Endothelial cell of umbilical vein (primary cell): Measurements from ENCODE around the gene PRXL2A. TPM values are rescaled to one million over a fixed set of nuclear protein-coding genes. Genes with fewer than 3 reads are reported as not detected.

Source experiments
- BruUV-seq: library from RNA; stranded (reverse); fragments of 400-500 nt; replicated peaks from 2 replicates; lab custom pipeline; 2021; lab: Mats Ljungman, UMichigan
- CTCF ChIA-PET: fragments of 300-600, 350-600 bp; sonication (Branson Sonifier 250); formaldehyde crosslinking; loops from one replicate; lab custom pipeline; 2021; ENCODE audit warnings: antibody characterized with exemption, inconsistent platforms; lab: Charles Lee
- POLR2A ChIA-PET: fragments of 300-600, 350-600 bp; sonication (Branson Sonifier 250); formaldehyde crosslinking; loops from one replicate; lab custom pipeline; 2021; ENCODE audit warnings: antibody characterized with exemption, inconsistent platforms; lab: Charles Lee
- DNase-seq: peaks from one replicate; pipeline ENCODE4 v3.0.0-alpha.2; 2011; ENCODE audit warnings: low read depth, low spot score
- FAIRE-seq: peaks from 2 replicates; lab custom pipeline; 2011; peaks lifted over from hg19 to GRCh38; lab: Jason Lieb, UNC
- H2AFZ ChIP-seq: 2 replicates; pipeline ENCODE4 v1.6.0; 2012; ENCODE audit warnings: low read depth, low read length, control low read depth, inconsistent platforms
- H3K27ac ChIP-seq: 2 replicates; pipeline ENCODE4 v1.5.1; 2011; ENCODE audit warnings: low read depth, mild to moderate bottlenecking, control low read depth, low read length, moderate library complexity; ENCODE audit not compliant: insufficient read depth
- H3K27me3 ChIP-seq, 2 experiments: 2 replicates each; pipeline versions ENCODE4 v1.6.0 to v1.6.1; 2011; ENCODE audit warnings: low read length in 2 of 2, mixed read lengths in 1 of 2; ENCODE audit not compliant: control insufficient read depth in 2 of 2, insufficient read depth in 2 of 2
- H3K36me3 ChIP-seq, 2 experiments: 2 replicates in 1 of 2; 3 replicates in 1 of 2; pipeline ENCODE4 v1.5.1; 2011; ENCODE audit warnings: low read length in 2 of 2, mild to moderate bottlenecking in 1 of 2, moderate library complexity in 1 of 2; ENCODE audit not compliant: control insufficient read depth in 2 of 2, insufficient read depth in 2 of 2; ENCODE audit errors: extremely low read depth in 1 of 2
- H3K4me1 ChIP-seq: 3 replicates; pipeline ENCODE4 v1.5.1; 2011; ENCODE audit warnings: mild to moderate bottlenecking, low read length; ENCODE audit not compliant: control insufficient read depth, insufficient read depth; ENCODE audit errors: extremely low read depth
- H3K4me2 ChIP-seq: 2 replicates; pipeline ENCODE4 v1.6.1; 2011; ENCODE audit warnings: low read length, control low read depth, mixed read lengths; ENCODE audit not compliant: insufficient read depth
- H3K4me3 ChIP-seq, 3 experiments: fragments of 200-600 bp in 1 of 3; sonication (generic), shearing (Covaris generic) in 1 of 3; replicated peaks in 1 of 3; 2 replicates each; pipeline ENCODE4 v1.5.1; 2011 to 2016; ENCODE audit warnings: control low read depth in 3 of 3, low read length in 3 of 3, mild to moderate bottlenecking in 2 of 3, inconsistent platforms in 1 of 3, low read depth in 1 of 3, moderate library complexity in 1 of 3; ENCODE audit not compliant: insufficient read depth in 1 of 3
- H3K79me2 ChIP-seq: 2 replicates; pipeline ENCODE4 v1.6.0; 2012; ENCODE audit warnings: low read length, inconsistent platforms; ENCODE audit not compliant: control insufficient read depth, insufficient read depth
- H3K9ac ChIP-seq: replicated peaks from 2 replicates; pipeline ENCODE3; 2011; ENCODE audit warnings: low read length, control low read depth; ENCODE audit not compliant: insufficient read depth; ENCODE audit errors: extremely low read depth
- H3K9me1 ChIP-seq: replicated peaks from 3 replicates; pipeline ENCODE4 v1.6.0; 2011; ENCODE audit warnings: mild to moderate bottlenecking, low read length; ENCODE audit not compliant: control insufficient read depth, insufficient read depth; ENCODE audit errors: extremely low read depth
- H3K9me3 ChIP-seq: replicated peaks from 2 replicates; pipeline ENCODE4 v1.5.1; 2012; ENCODE audit warnings: low read length, inconsistent platforms; ENCODE audit not compliant: control insufficient read depth, insufficient read depth
- H4K20me1 ChIP-seq: replicated peaks from 2 replicates; pipeline ENCODE3; 2011; ENCODE audit warnings: mild to moderate bottlenecking, low read length; ENCODE audit not compliant: control insufficient read depth, insufficient read depth; ENCODE audit errors: extremely low read depth
- EZH2 ChIP-seq: IDR thresholded peaks from 2 replicates; pipeline ENCODE4 v1.6.1; 2012; ENCODE audit warnings: borderline replicate concordance, low read depth, mild to moderate bottlenecking, moderate library complexity, low read length, inconsistent platforms; ENCODE audit not compliant: severe bottlenecking
- FOS ChIP-seq: IDR thresholded peaks from 2 replicates; pipeline ENCODE4 v1.6.1; 2011; ENCODE audit warnings: mild to moderate bottlenecking, low read length, moderate library complexity, borderline replicate concordance; ENCODE audit not compliant: insufficient read depth
- GATA2 ChIP-seq: IDR thresholded peaks from 2 replicates; pipeline ENCODE4 v1.7.0; 2011; ENCODE audit warnings: low read depth, mild to moderate bottlenecking, moderate library complexity, mixed read lengths, low read length; ENCODE audit not compliant: insufficient read length, insufficient read depth
- JUN ChIP-seq: IDR thresholded peaks from 2 replicates; pipeline ENCODE4 v1.6.1; 2011; ENCODE audit warnings: borderline replicate concordance, low read depth; ENCODE audit not compliant: insufficient read length, insufficient read depth
- MYC ChIP-seq: IDR thresholded peaks from one replicate; pipeline ENCODE4 v1.6.1; 2011; ENCODE audit warnings: mild to moderate bottlenecking, low read depth, low read length
- POLR2A ChIP-seq: IDR thresholded peaks from 2 replicates; pipeline ENCODE4 v1.6.1; 2012; ENCODE audit warnings: low read depth, mild to moderate bottlenecking, control low read depth, low read length
- POLR2AphosphoS5 ChIP-seq: IDR thresholded peaks from 2 replicates; pipeline ENCODE4 v1.6.1; 2012; ENCODE audit warnings: low read depth, mild to moderate bottlenecking, control low read depth, low read length, moderate library complexity; ENCODE audit not compliant: insufficient read depth
- dilution Hi-C: fragments of 300-500 bp; cut with MboI; formaldehyde crosslinking; loops from one replicate; pipeline ENCODE4 v1.15.0; 2019; ENCODE audit warnings: low sequenced_read_pairs; ENCODE audit not compliant: extremely low pct_ligation_motif_present
- intact Hi-C: fragments of 100-400 bp; cut with micrococcal nuclease; formaldehyde crosslinking; loops from one replicate; pipeline ENCODE4 v1.10.0; 2022
- polyA plus RNA-seq, 4 experiments: library from polyadenylated mRNA; depleted of rRNA in 3 of 4; stranded (reverse) in 3 of 4; unstranded in 1 of 4; fragments of >200 nt; gene quantifications; 2 replicates each; pipeline versions ENCODE4 v1.2.1 to v1.2.3, GENCODE V29; 2011 to 2012; ENCODE audit warnings: missing spikeins in 1 of 4
- total RNA-seq: library from RNA; stranded (reverse); gene quantifications from 2 replicates; pipeline ENCODE4 v1.2.3, GENCODE V29; 2021
- TF ChIP-seq, protein P1 (sequence below), 2 donors: IDR thresholded peaks; 1 replicate in 1 of 2; 2 replicates in 1 of 2; pipeline ENCODE4 v1.5.1; 2011; ENCODE audit warnings: low read length in 2 of 2, mild to moderate bottlenecking in 2 of 2, moderate library complexity in 2 of 2, control low read depth in 1 of 2, inconsistent platforms in 1 of 2, low read depth in 1 of 2; ENCODE audit not compliant: insufficient read depth in 1 of 2; ENCODE audit errors: extremely low read depth in 1 of 2
- TF ChIP-seq, protein P2 (sequence below): IDR thresholded peaks from 2 replicates; pipeline ENCODE4 v1.6.1; 2011; ENCODE audit not compliant: insufficient read depth, insufficient read length

PRXL2A gene
- total and polyA plus RNA-seq, 2 donors (not counting 3 experiments of a cell fraction or from before 2014, with no cell fraction given) = 113 to 321 TPM

DNA sequence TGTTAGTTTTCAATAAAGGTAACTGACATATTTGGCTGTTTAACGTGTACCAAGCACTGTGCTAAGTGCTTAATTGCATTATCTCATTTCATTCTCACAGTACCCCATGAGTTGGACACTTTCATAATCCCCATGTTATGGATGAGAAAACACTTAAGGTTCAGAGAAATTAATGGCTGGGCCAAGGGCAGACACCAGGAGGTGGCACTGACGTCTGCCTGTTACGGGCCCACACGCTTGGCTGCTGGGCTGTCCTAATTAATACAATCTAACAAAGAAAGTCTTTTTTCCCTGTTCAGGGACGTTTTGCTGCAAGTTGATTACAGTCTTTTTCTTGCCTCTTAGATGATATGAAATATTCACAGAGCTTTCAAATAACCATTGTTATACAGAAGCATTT, 35.7 kb upstream of the PRXL2A start:
- peaks cover 6 to 7% of the 10 kb centered on the region in 2 experiments for H3K27me3 ChIP-seq
- no peaks in the 10 kb centered on the region for H3K36me3 ChIP-seq
- POLR2A ChIA-PET = no interaction called here
- no peaks in the 10 kb centered on the region for H3K79me2 ChIP-seq
- no peaks in the 10 kb centered on the region for H4K20me1 ChIP-seq
- no peak overlapping the region for H3K4me3 ChIP-seq
- no peaks in the 10 kb centered on the region for H3K9me3 ChIP-seq
- no peak overlapping the region for H3K9ac ChIP-seq
- CTCF ChIA-PET = interaction anchor here (1.0 to 1.1 kb wide), 2 partner anchors 10 to 224 kb away, joined by 3 to 5 read pairs; no protein-coding TSS in a partner anchor
- H3K9me1 ChIP-seq = no peaks in the 10 kb centered on the region
- no peak overlapping the region for H3K4me2 ChIP-seq
- no TSS peak for BruUV-seq
- H2AFZ ChIP-seq = no peak overlapping the region
- FAIRE-seq (no peak), DNase-seq (no peak)
- intact Hi-C loops (no loop called here), dilution Hi-C loops (no loop called here)
- H3K27ac ChIP-seq = no peak overlapping the region
- no peaks in the 10 kb centered on the region for H3K4me1 ChIP-seq
- TF ChIP-seq, protein P1, sequence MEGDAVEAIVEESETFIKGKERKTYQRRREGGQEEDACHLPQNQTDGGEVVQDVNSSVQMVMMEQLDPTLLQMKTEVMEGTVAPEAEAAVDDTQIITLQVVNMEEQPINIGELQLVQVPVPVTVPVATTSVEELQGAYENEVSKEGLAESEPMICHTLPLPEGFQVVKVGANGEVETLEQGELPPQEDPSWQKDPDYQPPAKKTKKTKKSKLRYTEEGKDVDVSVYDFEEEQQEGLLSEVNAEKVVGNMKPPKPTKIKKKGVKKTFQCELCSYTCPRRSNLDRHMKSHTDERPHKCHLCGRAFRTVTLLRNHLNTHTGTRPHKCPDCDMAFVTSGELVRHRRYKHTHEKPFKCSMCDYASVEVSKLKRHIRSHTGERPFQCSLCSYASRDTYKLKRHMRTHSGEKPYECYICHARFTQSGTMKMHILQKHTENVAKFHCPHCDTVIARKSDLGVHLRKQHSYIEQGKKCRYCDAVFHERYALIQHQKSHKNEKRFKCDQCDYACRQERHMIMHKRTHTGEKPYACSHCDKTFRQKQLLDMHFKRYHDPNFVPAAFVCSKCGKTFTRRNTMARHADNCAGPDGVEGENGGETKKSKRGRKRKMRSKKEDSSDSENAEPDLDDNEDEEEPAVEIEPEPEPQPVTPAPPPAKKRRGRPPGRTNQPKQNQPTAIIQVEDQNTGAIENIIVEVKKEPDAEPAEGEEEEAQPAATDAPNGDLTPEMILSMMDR (IDR thresholded peaks at IDR 0.05; ENCODE audit: extremely low read depth in 1 of 2, insufficient read depth in 1 of 2, low read depth in 1 of 2, low read length in 2 of 2) = no peak
- TF ChIP-seq POLR2A (no peak), POLR2AphosphoS5 (no peak), EZH2 (no peak), FOS (no peak), MYC (no peak), JUN (no peak), GATA2 (no peak)
- TF ChIP-seq, protein P2, sequence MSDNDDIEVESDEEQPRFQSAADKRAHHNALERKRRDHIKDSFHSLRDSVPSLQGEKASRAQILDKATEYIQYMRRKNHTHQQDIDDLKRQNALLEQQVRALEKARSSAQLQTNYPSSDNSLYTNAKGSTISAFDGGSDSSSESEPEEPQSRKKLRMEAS = no peak
